RWPE2 (cell line): ENCODE data around the gene ATXN2L.
"Not testable (repeated sequence)": the region's sequence is repeated elsewhere in the genome, so short reads cannot be mapped to it uniquely, and the experiment has no call there.

Experiments
- ATAC-seq: fragments of 200-7000 bp; cut with Tn5 transposase; 3 replicates; pipeline ENCODE4 v1.9.1; 2021; ENCODE audit warnings: low read depth
- DNase-seq: peaks from one replicate; pipeline ENCODE4 v3.0.0-alpha.2; 2020; ENCODE audit warnings: low spot score
- H3K27ac ChIP-seq: fragments of 450-650 bp; 2 replicates; pipeline ENCODE4 v1.5.1; 2017; ENCODE audit warnings: mild to moderate bottlenecking; ENCODE audit not compliant: poor library complexity, severe bottlenecking
- H3K27me3 ChIP-seq: fragments of 250-450 bp; sonication (Bioruptor Pico); 2 replicates; pipeline ENCODE4 v1.5.1; 2021; ENCODE audit warnings: mild to moderate bottlenecking, moderate library complexity; ENCODE audit not compliant: insufficient read depth, poor library complexity, severe bottlenecking
- H3K36me3 ChIP-seq: fragments of 250-450 bp; sonication (Bioruptor Pico); 2 replicates; pipeline ENCODE4 v1.5.1; 2020; ENCODE audit warnings: low read depth, mild to moderate bottlenecking, moderate library complexity
- H3K4me1 ChIP-seq: fragments of 250-450 bp; sonication (Bioruptor Pico); 2 replicates; pipeline ENCODE4 v1.5.1; 2021; ENCODE audit warnings: mild to moderate bottlenecking, moderate library complexity; ENCODE audit not compliant: insufficient read depth, poor library complexity, severe bottlenecking
- H3K4me3 ChIP-seq: fragments of 250-450 bp; sonication (Bioruptor Pico); 2 replicates; pipeline ENCODE4 v1.5.1; 2021; ENCODE audit warnings: mild to moderate bottlenecking, moderate library complexity; ENCODE audit not compliant: severe bottlenecking
- H3K9me3 ChIP-seq: fragments of 250-450 bp; sonication (Bioruptor Pico); 2 replicates; pipeline ENCODE4 v1.5.1; 2021; ENCODE audit warnings: mild to moderate bottlenecking, moderate library complexity; ENCODE audit not compliant: severe bottlenecking
- TF ChIP-seq, protein P1 (sequence below): fragments of 450-650 bp; IDR thresholded peaks from one replicate; pipeline ENCODE4 v1.5.1; 2017; ENCODE audit warnings: mild to moderate bottlenecking, moderate library complexity; ENCODE audit not compliant: poor library complexity, severe bottlenecking

ATXN2L gene

DNA sequence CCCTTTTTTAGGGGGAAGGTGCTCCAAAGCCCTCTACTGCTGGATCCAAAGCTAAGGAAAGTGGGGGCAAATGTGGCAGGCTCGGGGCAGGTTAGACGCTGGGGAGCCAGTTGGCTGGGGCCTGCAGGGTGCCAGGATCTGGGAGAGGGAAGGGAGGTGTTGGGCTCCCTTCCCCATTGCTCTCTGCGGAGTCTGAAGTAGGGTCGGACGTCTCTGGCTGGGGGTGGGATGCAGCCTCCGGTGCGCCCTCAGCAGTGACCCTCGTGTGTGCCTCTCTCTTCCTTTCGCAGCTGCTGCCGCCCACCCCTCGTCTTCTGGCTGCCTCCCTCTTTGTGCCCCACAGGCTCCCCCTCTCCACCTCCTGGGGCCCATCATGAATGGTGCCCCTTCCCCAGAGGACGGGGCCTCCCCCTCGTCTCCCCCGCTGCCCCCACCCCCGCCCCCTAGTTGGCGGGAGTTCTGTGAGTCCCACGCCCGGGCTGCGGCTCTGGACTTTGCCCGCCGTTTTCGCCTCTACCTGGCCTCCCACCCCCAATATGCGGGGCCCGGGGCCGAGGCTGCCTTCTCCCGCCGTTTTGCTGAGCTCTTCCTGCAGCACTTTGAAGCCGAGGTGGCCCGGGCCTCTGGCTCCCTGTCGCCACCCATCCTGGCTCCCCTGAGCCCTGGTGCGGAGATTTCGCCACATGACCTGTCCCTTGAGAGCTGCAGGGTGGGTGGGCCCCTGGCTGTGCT is 43.1 kb downstream of the ATXN2L start:
- Histone ChIP-seq H3K36me3 (peaks cover 40% of the 10 kb centered on the region), H3K27ac (no peak overlapping the region), H3K4me3 (no peak overlapping the region), H3K27me3 (no peaks in the 10 kb centered on the region), H3K4me1 (no peaks in the 10 kb centered on the region), H3K9me3 (no peaks in the 10 kb centered on the region)
- ATAC-seq (no peak), DNase-seq (no peak)
- TF ChIP-seq, protein P1, sequence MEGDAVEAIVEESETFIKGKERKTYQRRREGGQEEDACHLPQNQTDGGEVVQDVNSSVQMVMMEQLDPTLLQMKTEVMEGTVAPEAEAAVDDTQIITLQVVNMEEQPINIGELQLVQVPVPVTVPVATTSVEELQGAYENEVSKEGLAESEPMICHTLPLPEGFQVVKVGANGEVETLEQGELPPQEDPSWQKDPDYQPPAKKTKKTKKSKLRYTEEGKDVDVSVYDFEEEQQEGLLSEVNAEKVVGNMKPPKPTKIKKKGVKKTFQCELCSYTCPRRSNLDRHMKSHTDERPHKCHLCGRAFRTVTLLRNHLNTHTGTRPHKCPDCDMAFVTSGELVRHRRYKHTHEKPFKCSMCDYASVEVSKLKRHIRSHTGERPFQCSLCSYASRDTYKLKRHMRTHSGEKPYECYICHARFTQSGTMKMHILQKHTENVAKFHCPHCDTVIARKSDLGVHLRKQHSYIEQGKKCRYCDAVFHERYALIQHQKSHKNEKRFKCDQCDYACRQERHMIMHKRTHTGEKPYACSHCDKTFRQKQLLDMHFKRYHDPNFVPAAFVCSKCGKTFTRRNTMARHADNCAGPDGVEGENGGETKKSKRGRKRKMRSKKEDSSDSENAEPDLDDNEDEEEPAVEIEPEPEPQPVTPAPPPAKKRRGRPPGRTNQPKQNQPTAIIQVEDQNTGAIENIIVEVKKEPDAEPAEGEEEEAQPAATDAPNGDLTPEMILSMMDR, result no peak

DNA sequence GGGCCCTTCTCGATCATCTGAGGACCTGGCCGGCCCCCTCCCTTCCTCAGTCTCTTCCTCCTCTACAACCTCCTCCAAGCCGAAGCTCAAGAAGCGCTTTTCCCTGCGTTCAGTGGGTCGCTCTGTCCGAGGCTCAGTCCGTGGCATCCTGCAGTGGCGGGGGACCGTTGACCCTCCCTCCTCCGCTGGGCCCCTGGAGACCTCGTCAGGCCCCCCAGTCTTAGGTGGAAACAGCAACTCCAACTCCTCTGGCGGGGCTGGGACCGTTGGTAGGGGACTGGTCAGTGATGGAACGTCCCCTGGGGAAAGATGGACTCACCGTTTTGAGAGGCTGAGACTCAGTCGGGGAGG is 43.6 kb downstream of the ATXN2L start:
- peaks cover 45% of the 10 kb centered on the region for H3K36me3 ChIP-seq
- ATAC-seq (no peak), DNase-seq (no peak)
- no peaks in the 10 kb centered on the region for H3K9me3 ChIP-seq
- H3K27ac ChIP-seq, result no peak overlapping the region
- TF ChIP-seq, protein P1, result no peak
- no peaks in the 10 kb centered on the region for H3K27me3 ChIP-seq
- H3K4me3 ChIP-seq, result no peak overlapping the region
- no peaks in the 10 kb centered on the region for H3K4me1 ChIP-seq

DNA sequence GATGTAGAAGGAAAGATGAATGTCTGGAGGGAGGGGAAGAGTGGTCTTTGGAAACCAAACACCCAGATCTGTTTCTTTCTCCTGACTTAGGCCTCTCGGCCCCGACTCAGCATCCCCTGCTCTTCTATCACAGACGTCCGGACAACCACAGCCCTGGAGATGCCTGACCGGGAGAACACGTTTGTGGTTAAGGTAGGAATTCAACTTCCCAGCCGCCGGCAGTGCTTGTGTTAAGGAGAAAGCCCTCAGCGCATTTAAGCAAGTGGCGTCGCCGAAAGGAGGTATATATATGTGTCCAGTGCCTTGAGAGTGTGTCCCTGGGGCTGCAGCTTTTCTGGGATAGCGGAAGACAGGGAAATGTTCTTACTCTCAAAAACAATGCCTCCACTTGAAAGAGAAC is 44.4 kb downstream of the ATXN2L start:
- Histone ChIP-seq H3K27ac (no peak overlapping the region), H3K9me3 (no peaks in the 10 kb centered on the region), H3K4me1 (no peaks in the 10 kb centered on the region), H3K36me3 (peaks cover 46% of the 10 kb centered on the region), H3K4me3 (no peak overlapping the region), H3K27me3 (no peaks in the 10 kb centered on the region)
- TF ChIP-seq, protein P1, result no peak
- no peak for DNase-seq
- ATAC-seq, result no peak

DNA sequence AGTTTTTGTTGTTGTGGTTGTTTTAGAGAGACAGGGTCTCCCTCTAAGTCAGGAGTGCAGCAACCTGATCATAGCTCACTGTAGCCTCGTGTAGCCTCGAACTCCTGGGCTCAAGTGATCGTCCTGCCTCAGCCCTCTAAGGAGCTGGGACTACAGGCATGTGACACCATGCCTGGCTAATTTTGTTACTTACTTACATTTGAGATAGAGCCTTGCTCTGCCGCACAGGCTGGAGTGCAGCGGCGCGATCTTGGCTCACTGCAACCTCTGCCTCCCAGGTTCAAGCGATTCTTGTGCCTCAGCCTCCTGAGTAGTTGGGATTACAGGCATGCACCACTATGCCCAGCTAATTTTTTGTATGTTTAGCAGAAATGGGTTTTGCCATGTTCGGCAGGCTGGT is 44.8 kb downstream of the ATXN2L start:
- not testable (repeated sequence) for H3K4me1 ChIP-seq, H3K27ac ChIP-seq, H3K27me3 ChIP-seq, ATAC-seq, H3K9me3 ChIP-seq, DNase-seq, H3K4me3 ChIP-seq
- H3K36me3 ChIP-seq, result peaks cover 46% of the 10 kb centered on the region

DNA sequence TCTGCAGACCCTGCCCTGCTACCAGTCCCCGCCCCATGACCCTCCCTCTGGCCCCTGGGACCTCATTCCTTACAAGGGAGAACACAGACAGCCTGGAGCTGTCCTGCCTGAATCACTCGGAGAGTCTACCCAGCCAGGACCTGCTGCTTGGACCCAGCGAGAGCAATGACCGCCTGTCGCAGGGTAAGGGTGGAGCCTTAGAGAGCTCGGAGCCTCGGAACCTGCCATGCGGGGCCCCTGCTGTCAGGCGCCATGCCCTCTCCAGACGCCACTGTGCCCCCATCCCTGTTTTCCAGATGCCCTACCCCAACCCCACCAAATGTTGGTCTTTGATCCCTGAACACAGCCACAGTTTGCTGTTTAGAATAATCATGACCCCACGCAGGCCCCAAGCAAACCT is 46.4 kb downstream of the ATXN2L start:
- Histone ChIP-seq H3K27ac (no peak overlapping the region), H3K27me3 (no peaks in the 10 kb centered on the region), H3K9me3 (no peaks in the 10 kb centered on the region), H3K4me3 (no peak overlapping the region), H3K36me3 (peaks cover 60% of the 10 kb centered on the region), H3K4me1 (no peaks in the 10 kb centered on the region)
- no peak for DNase-seq
- no peak for ATAC-seq
- TF ChIP-seq, protein P1, result no peak
